IPS DF 6.9 (cell line): ENCODE results near the gene C1QC.

Source experiments
- DNase-seq: peaks from one replicate; pipeline ENCODE4 v3.0.0-alpha.2; 2013; ENCODE audit warnings: low read depth, low spot score
- H3K27ac ChIP-seq: one replicate; pipeline ENCODE4 v1.5.1; 2013; ENCODE audit warnings: low read length, control low read depth
- H3K27me3 ChIP-seq: 2 replicates; pipeline ENCODE4 v1.6.1; 2013; ENCODE audit warnings: mild to moderate bottlenecking, low read length; ENCODE audit not compliant: control insufficient read depth, insufficient read depth
- H3K36me3 ChIP-seq: 2 replicates; pipeline ENCODE4 v1.6.1; 2013; ENCODE audit warnings: low read length; ENCODE audit not compliant: control insufficient read depth, insufficient read depth
- H3K4me1 ChIP-seq: 2 replicates; pipeline ENCODE4 v1.6.1; 2013; ENCODE audit warnings: low read length; ENCODE audit not compliant: control insufficient read depth, insufficient read depth
- H3K4me3 ChIP-seq: 2 replicates; pipeline ENCODE4 v1.5.1; 2013; ENCODE audit warnings: mild to moderate bottlenecking, low read length
- H3K9me3 ChIP-seq: 2 replicates; pipeline ENCODE4 v1.6.1; 2013; ENCODE audit warnings: low read length, inconsistent platforms; ENCODE audit not compliant: control insufficient read depth, insufficient read depth
- WGBS: extraction: QIAGEN DNeasy Blood & Tissue Kit; methylation state at CpG from one replicate; pipeline ENCODE4 v1.1.7; 2013; ENCODE audit warnings: mixed read lengths, missing lambda C conversion rate; ENCODE audit not compliant: insufficient read length, insufficient coverage; 5-methylcytosine and 5-hydroxymethylcytosine counted together

C1QC gene

DNA sequence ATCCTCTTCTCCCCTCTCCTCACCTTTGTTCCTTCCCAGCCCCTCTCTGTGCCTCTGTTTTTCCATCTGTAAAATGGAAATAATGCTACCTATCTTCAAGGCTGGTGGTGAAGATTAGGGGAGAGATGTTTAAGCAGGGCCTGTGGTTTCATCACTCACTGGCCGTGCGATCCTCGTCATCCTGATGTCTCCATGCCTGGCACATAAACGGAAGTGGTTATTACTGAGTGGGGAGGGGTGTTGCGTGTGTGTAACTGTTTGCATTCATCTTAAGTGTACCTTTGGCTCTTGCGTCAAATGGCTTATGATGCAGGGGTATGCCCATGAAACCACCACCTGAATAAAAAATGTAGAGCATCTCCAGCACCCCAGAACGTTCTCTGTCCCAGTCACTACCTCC is 24.2 kb upstream of the C1QC start:
- Histone ChIP-seq H3K36me3 (no peaks in the 10 kb centered on the region), H3K27me3 (no peaks in the 10 kb centered on the region), H3K4me3 (no peak overlapping the region), H3K4me1 (no peaks in the 10 kb centered on the region), H3K9me3 (no peaks in the 10 kb centered on the region), H3K27ac (no peak overlapping the region)
- no peak for DNase-seq
- whole genome bisulfite sequencing, result no CpG with 5 or more reads among the region's 7 CpGs

DNA sequence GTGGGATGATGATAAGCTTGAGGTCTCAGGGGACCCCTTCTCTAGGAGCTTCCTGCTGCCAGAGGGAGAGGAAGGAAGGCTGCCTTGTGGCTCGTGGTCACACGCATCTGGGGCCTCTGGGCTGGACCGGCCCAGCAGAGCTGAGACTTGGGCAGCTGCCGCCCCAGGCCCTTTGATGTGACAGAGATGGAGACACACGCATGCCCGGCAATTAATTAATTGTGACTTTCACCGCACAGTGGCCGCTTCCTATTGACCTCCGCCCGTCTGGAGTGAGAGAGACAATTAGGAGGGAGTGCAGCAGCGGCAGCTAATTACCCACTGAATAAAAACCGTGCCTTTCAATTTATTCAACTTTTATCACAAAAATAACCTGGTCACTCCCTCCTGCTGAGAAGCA is 23.6 kb upstream of the C1QC start:
- no peak overlapping the region for H3K4me3 ChIP-seq
- no peaks in the 10 kb centered on the region for H3K36me3 ChIP-seq
- H3K27ac ChIP-seq, result no peak overlapping the region
- DNase-seq, result no peak
- no peaks in the 10 kb centered on the region for H3K9me3 ChIP-seq
- whole genome bisulfite sequencing, result no CpG with 5 or more reads among the region's 12 CpGs
- H3K27me3 ChIP-seq, result no peaks in the 10 kb centered on the region
- H3K4me1 ChIP-seq, result no peaks in the 10 kb centered on the region

DNA sequence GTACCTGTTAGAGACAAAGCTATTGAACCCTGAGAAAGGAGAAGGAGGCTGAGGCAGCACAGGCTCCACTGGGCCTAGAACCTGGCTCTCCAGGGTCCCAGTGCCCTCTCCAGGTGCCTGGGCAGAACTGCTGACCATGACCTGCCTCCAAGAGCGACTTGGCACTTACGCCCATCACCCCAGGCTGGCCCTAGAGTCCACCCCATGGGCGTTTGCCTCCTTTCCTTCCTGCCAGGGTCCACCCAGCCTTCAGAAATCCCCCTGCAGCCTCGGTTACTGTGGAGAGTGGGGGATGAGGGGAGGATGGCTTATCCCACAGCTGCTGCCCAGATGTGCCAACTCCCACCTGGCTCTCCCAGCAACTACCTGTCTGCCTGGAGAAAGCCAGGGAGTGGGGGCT is 21.7 kb upstream of the C1QC start:
- WGBS, result no CpG with 5 or more reads among the region's 4 CpGs
- H3K27me3 ChIP-seq, result no peaks in the 10 kb centered on the region
- no peak for DNase-seq
- no peak overlapping the region for H3K27ac ChIP-seq
- H3K9me3 ChIP-seq, result no peaks in the 10 kb centered on the region
- H3K4me1 ChIP-seq, result no peaks in the 10 kb centered on the region
- H3K36me3 ChIP-seq, result no peaks in the 10 kb centered on the region
- H3K4me3 ChIP-seq, result no peak overlapping the region

DNA sequence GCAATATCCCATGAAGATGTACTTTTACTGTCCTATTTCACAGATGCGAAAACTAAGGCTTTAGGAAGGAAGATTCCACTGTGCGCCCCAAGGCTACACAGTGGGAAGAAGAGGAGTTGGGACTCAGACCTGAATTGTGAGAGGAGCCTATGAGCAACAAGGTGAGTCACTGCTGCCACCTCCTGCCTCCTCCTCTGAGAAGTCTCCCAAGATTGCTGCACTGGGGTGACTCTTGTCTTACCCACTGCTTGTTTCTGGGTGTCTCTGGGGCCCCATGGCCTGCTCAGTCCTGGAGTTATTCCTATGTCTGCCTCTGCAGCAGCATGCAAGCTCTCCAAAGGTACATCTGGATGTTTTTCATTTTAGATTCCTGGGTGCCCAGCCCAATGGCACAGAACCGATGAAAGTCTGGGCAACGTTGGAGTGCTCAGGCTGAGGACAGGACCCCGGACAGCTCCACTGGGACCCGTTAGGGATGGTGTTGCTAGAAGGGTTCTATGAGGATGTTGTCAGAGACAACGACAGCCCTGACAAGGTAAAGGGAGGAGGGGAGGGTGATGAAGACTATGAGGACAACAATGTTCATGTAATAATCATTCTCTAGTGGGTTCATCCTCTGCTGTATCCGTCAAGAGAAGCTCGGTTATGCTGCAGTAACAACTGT is 18.0 kb upstream of the C1QC start:
- no peaks in the 10 kb centered on the region for H3K27me3 ChIP-seq

DNA sequence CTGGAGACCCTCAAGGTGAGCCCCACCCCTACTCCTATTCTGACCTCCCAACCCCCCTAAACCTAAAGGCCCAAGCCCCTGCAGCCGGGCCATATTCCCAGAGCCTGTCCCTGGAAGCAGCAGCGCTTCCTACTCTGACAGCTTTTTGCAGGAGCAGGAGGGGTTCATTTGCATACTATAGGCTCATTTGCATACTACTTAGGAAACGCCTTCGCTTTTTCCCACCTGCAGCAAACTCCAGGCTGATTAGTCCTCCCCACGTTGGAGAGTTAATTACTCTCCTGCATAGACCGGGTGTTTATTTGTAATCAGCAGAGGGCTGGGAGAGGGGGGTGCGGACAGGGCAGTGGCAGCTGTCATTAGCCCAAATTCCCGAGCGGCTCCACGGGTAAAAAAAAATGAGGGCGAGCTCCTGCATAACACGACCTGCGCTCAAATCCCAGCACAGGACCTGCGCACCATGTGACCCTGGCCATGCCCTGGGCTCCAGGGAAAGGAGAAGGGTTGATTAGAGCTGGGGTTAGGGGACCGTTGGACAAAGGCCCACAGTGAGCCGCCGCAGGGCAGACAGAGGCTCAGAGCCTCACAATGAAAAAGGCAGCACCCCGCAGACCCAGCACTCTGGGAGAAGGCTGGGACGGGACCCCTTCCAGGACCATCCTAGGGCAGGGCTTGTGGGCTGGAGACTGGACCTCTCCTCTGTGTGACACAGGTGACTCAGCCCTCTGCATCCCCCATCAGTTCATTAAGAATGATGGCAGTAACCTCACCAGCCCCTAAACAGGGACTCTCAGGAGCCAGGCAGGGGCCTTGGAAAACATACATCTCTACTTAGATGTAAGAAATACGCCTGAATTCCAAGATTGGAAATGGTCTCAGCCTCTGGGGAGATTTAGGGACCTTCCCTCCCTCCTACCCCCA is 16.9 kb upstream of the C1QC start:
- Histone ChIP-seq H3K27me3 (no peaks in the 10 kb centered on the region), H3K4me1 (peaks cover 13% of the 10 kb centered on the region), H3K27ac (no peak overlapping the region), H3K9me3 (no peaks in the 10 kb centered on the region), H3K36me3 (no peaks in the 10 kb centered on the region), H3K4me3 (no peak overlapping the region)
- no CpG with 5 or more reads among the region's 20 CpGs for WGBS
- no peak for DNase-seq

More for the DNA sequence above, 18.0 kb upstream of the C1QC start:
- Histone ChIP-seq H3K9me3 (no peaks in the 10 kb centered on the region), H3K27ac (no peak overlapping the region), H3K4me3 (no peak overlapping the region), H3K4me1 (peaks cover 12% of the 10 kb centered on the region), H3K36me3 (no peaks in the 10 kb centered on the region)
- no peak for DNase-seq
- WGBS, result no CpG with 5 or more reads among the region's 9 CpGs

DNA sequence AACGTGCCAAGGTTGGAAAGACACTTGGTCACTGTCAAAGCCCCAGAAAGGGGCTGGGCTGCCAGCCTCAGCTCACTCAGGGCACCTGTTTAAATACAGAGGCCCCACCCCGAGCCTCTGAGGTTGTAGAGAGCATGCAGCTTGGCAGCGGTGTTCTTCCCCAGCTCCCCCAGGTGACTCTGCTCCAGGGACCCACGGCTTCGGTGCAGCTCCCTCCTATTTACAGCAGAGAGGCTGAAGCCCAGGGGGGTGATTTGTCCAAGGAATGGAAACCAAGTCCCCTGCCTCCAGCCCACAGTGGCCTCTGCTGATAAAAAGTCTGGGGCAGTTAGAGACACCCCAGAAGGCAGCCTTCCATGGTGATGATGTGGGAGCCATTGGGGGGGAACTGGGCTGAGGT is 16.1 kb upstream of the C1QC start:
- H3K9me3 ChIP-seq, result no peaks in the 10 kb centered on the region
- H3K4me3 ChIP-seq, result no peak overlapping the region
- no peak overlapping the region for H3K27ac ChIP-seq
- H3K4me1 ChIP-seq, result peaks cover 13% of the 10 kb centered on the region
- DNase-seq, result no peak
- H3K27me3 ChIP-seq, result no peaks in the 10 kb centered on the region
- WGBS, result no CpG with 5 or more reads among the region's 5 CpGs
- no peaks in the 10 kb centered on the region for H3K36me3 ChIP-seq

DNA sequence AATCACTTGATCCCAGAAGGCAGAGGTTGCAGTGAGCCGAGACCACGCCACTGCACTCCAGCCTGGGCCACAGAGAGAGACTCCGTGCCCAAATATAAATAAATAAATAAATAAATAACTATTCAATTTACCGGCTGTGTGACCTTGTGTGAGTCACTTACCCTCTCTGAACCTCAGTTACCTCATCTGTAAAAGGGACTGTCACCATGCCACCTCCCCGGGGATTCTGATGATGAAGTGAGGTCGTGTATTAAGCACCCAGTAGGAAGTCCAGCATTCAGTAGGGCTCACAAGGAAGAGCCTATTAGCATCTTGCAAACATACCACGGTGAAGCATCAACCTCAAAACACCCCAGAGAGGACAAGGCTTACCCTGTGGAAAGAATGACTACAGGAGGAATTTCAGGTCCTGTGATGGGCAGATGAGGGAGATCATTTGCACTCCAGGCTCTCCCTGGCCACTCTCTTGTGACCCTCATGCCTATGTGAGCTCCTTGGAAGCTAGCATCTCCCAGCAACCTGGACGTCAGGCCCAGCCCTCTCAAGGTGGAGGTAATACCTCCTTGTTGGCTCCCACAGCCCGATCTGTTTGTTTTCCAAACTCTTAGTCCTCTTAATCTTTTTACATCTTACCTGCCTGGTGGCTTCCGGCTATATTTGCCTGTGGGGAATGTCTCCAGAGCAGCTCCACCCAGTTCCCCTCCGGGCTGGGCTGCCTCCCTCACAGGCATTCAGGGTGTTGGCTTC is 14.6 kb upstream of the C1QC start:
- no CpG with 5 or more reads among the region's 11 CpGs for WGBS
- DNase-seq, result no peak
- H3K9me3 ChIP-seq, result no peaks in the 10 kb centered on the region
- H3K36me3 ChIP-seq, result no peaks in the 10 kb centered on the region
- H3K4me1 ChIP-seq, result peaks cover 13% of the 10 kb centered on the region
- no peaks in the 10 kb centered on the region for H3K27me3 ChIP-seq
- no peak overlapping the region for H3K4me3 ChIP-seq
- no peak overlapping the region for H3K27ac ChIP-seq

DNA sequence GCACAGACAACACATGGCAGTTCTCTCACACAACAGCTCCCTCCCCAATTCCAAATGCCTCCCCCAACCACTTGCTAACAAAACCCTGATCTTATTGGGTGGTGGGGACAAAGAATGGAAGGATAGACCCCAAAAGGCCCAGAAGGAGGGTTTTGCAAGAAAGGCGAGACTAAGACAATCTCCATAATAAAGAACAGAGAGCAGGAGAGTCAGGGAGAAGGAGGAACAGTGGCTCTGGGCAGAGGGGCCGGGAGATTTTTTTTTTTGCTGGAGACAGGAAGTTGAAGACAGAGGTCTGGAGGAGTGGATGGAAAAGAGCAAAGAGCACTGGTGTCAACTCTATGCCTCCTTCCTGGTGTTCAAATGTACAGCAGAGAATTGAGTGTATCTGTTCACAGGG is 13.5 kb upstream of the C1QC start:
- H3K9me3 ChIP-seq, result no peaks in the 10 kb centered on the region
- WGBS, result no CpG with 5 or more reads among the region's 2 CpGs
- no peaks in the 10 kb centered on the region for H3K27me3 ChIP-seq
- no peak for DNase-seq
- peaks cover 13% of the 10 kb centered on the region for H3K4me1 ChIP-seq
- H3K4me3 ChIP-seq, result no peak overlapping the region
- no peaks in the 10 kb centered on the region for H3K36me3 ChIP-seq
- no peak overlapping the region for H3K27ac ChIP-seq

DNA sequence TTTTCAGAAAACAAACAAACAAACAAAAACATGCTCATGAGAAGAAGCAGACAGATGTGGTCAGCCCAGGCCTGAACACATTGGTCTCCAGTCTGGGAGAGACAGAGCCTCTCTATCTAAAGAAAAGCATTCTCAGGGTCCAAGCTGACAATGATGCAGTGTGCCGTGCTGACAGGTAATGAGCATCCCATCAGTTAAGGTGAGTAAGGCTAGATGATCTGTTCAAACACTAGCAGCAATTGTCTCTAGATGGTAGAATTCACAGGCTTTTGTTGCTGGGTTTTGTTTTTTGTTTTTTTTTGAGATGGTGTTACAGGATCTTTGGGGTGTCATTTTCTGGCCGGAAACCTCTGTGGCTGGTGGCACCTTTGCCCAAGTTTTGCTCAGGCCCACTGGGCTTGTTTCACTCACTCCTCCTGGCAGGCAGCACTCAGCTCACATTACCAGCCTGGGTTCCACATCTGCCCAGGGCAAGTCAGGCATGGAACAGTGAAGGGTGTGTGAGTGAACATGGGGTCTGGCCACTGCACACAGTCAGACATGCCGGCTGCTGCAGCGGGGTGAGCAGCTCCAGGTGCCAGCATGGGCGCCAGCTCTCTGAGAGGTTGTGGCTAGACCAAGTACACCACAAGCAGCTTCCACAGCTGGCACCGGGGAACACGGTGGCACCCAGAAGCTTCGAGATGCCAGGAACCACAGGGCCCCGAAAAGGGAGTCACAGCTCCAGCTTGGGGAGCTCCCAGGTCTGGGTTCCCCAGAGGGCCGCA is 9.6 kb upstream of the C1QC start:
- Histone ChIP-seq H3K36me3 (no peaks in the 10 kb centered on the region), H3K4me1 (peaks cover 12% of the 10 kb centered on the region), H3K9me3 (no peaks in the 10 kb centered on the region), H3K27ac (no peak overlapping the region), H3K4me3 (no peak overlapping the region), H3K27me3 (no peaks in the 10 kb centered on the region)
- no peak for DNase-seq
- no CpG with 5 or more reads among the region's 10 CpGs for WGBS

DNA sequence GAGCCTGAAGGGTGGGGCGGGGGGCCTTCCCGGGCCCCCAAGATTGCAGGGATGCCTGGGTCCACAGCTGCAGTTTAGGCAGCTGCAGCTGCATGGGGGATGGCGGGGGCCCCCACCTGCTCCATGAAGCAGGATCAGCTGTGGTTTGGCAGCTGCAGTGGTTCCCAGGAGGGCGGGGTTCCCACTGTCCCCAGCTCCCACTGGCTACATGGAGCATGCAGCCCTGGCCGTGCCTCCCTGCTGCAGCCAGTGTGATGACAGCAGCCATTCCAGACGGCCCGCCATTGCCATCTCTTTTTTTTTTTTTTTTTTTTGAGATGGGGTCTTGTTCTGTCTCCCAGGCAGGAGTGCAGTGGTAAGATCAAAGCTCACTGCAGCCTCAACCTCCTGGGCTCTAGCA is 8.0 kb upstream of the C1QC start:
- H3K9me3 ChIP-seq, result no peaks in the 10 kb centered on the region
- DNase-seq, result no peak
- no peaks in the 10 kb centered on the region for H3K36me3 ChIP-seq
- H3K27ac ChIP-seq, result no peak overlapping the region
- WGBS, result no CpG with 5 or more reads among the region's 7 CpGs
- peaks cover 6% of the 10 kb centered on the region for H3K4me1 ChIP-seq
- H3K27me3 ChIP-seq, result no peaks in the 10 kb centered on the region
- H3K4me3 ChIP-seq, result no peak overlapping the region
